Right atrium auricular region (tissue), 2 donors: ENCODE measurements around the gene IL2RA. TPM values are rescaled to one million over a fixed set of nuclear protein-coding genes. Genes with fewer than 3 reads are reported as not detected.

Source experiments
- DNase-seq: peaks from one replicate; pipeline ENCODE4 v3.0.0-alpha.2; 2019; ENCODE audit warnings: low spot score
- H3K27ac ChIP-seq, 2 donors: fragments of 200-600 bp; sonication (generic); 1 replicate in 1 of 2; 2 replicates in 1 of 2; pipeline ENCODE4 v1.5.1; 2016 to 2019
- H3K27me3 ChIP-seq, 2 donors: fragments of 200-600 bp; sonication (generic); one replicate each; pipeline versions ENCODE4 v1.5.1 to v1.6.0; 2017 to 2019
- H3K36me3 ChIP-seq: fragments of 200-600 bp; sonication (generic); one replicate; pipeline ENCODE4 v1.5.1; 2016
- H3K4me1 ChIP-seq, 2 donors: fragments of 200-600 bp; sonication (generic); one replicate each; pipeline versions ENCODE4 v1.5.1 to v1.6.0; 2017 to 2019
- H3K4me3 ChIP-seq, 2 donors: fragments of 200-600 bp; sonication (generic); 1 replicate in 1 of 2; 2 replicates in 1 of 2; pipeline ENCODE4 v1.5.1; 2017 to 2019; ENCODE audit warnings: mild to moderate bottlenecking in 1 of 2, moderate library complexity in 1 of 2
- H3K9me3 ChIP-seq, 2 donors: fragments of 200-600 bp; sonication (generic); one replicate each; pipeline ENCODE4 v1.5.1; 2019
- CTCF ChIP-seq, 2 donors: fragments of 200-600 bp; sonication (generic); IDR thresholded peaks; one replicate each; pipeline ENCODE4 v1.5.1; 2019; ENCODE audit warnings: antibody characterized with exemption in 2 of 2
- total RNA-seq, 2 donors: library from RNA; depleted of rRNA; stranded (reverse); fragments of >200 nt; gene quantifications; one replicate each; pipeline ENCODE4 v1.1.0, GENCODE V29; 2016

IL2RA gene
- total RNA-seq, 2 donors from 2014 or later: 0.16 to 0.30 TPM

GRCh38 chr10:5991708-5992107 lies 70.5 kb downstream of the IL2RA start:
- Histone ChIP-seq H3K27ac (no peak overlapping the region), H3K27me3 (no peaks in the 10 kb centered on the region), H3K9me3 (peaks cover 3 to 18% of the 10 kb centered on the region in 2 donors), H3K4me3 (no peak overlapping the region), H3K4me1 (no peaks in the 10 kb centered on the region), H3K36me3 (no peaks in the 10 kb centered on the region)
- no peak for DNase-seq
- no peak for TF ChIP-seq CTCF (IDR thresholded peaks at IDR 0.05)

GRCh38 chr10:5989756-5990155 lies 72.4 kb downstream of the IL2RA start:
- Histone ChIP-seq H3K4me3 (no peak overlapping the region), H3K27ac (no peak overlapping the region), H3K27me3 (no peaks in the 10 kb centered on the region), H3K4me1 (no peaks in the 10 kb centered on the region), H3K36me3 (no peaks in the 10 kb centered on the region), H3K9me3 (peaks cover 3 to 18% of the 10 kb centered on the region in 2 donors)
- no peak for DNase-seq
- TF ChIP-seq CTCF (IDR thresholded peaks at IDR 0.05): no peak

- Histone ChIP-seq H3K27ac (no peak overlapping the region), H3K4me1 (no peaks in the 10 kb centered on the region), H3K9me3 (peaks cover 3 to 18% of the 10 kb centered on the region in 2 donors), H3K27me3 (no peaks in the 10 kb centered on the region), H3K36me3 (no peaks in the 10 kb centered on the region), H3K4me3 (no peak overlapping the region)
- no peak for DNase-seq
- TF ChIP-seq CTCF (IDR thresholded peaks at IDR 0.05): no peak
Measured at GRCh38 chr10:5988336-5988920, 73.7 kb downstream of the IL2RA start.

GRCh38 chr10:5987747-5988146 lies 74.4 kb downstream of the IL2RA start:
- Histone ChIP-seq H3K27ac (no peak overlapping the region), H3K9me3 (peaks cover 3 to 18% of the 10 kb centered on the region in 2 donors), H3K36me3 (no peaks in the 10 kb centered on the region), H3K4me3 (no peak overlapping the region), H3K4me1 (no peaks in the 10 kb centered on the region), H3K27me3 (no peaks in the 10 kb centered on the region)
- DNase-seq: no peak
- no peak for TF ChIP-seq CTCF (IDR thresholded peaks at IDR 0.05)

- H3K27me3 ChIP-seq: no peaks in the 10 kb centered on the region
- H3K27ac ChIP-seq: no peak overlapping the region
- TF ChIP-seq CTCF (IDR thresholded peaks at IDR 0.05): no peak
- no peaks in the 10 kb centered on the region for H3K9me3 ChIP-seq
- no peaks in the 10 kb centered on the region for H3K4me1 ChIP-seq
- no peak overlapping the region for H3K4me3 ChIP-seq
- no peak for DNase-seq
- no peaks in the 10 kb centered on the region for H3K36me3 ChIP-seq
Measured at GRCh38 chr10:5985029-5985428, 77.1 kb downstream of the IL2RA start.

GRCh38 chr10:5983774-5984173 lies 78.4 kb downstream of the IL2RA start:
- no peak for DNase-seq
- no peak overlapping the region for H3K27ac ChIP-seq
- H3K4me1 ChIP-seq: no peaks in the 10 kb centered on the region
- H3K9me3 ChIP-seq: no peaks in the 10 kb centered on the region
- H3K36me3 ChIP-seq: no peaks in the 10 kb centered on the region
- H3K4me3 ChIP-seq: no peak overlapping the region
- no peaks in the 10 kb centered on the region for H3K27me3 ChIP-seq
- TF ChIP-seq CTCF (IDR thresholded peaks at IDR 0.05): no peak
